Stimulated activated CD4-positive, alpha-beta T cell treated with anti-CD3 and anti-CD28 coated beads, Interleukin-15, amount 100 ng/mL, for 24 hours (primary cell): Measurements from ENCODE around the gene MAML3.
A peak's percentile ranks its signal among the peaks of the same experiment; 100 is the strongest.

Experiments
- DNase-seq: peaks from one replicate; pipeline ENCODE4 v3.0.0-alpha.2; 2020

The MAML3 gene

GRCh38 chr4:139987502-139987850, 166.5 kb downstream of the MAML3 start:
- peak; percentile 27 for DNase-seq

DNA sequence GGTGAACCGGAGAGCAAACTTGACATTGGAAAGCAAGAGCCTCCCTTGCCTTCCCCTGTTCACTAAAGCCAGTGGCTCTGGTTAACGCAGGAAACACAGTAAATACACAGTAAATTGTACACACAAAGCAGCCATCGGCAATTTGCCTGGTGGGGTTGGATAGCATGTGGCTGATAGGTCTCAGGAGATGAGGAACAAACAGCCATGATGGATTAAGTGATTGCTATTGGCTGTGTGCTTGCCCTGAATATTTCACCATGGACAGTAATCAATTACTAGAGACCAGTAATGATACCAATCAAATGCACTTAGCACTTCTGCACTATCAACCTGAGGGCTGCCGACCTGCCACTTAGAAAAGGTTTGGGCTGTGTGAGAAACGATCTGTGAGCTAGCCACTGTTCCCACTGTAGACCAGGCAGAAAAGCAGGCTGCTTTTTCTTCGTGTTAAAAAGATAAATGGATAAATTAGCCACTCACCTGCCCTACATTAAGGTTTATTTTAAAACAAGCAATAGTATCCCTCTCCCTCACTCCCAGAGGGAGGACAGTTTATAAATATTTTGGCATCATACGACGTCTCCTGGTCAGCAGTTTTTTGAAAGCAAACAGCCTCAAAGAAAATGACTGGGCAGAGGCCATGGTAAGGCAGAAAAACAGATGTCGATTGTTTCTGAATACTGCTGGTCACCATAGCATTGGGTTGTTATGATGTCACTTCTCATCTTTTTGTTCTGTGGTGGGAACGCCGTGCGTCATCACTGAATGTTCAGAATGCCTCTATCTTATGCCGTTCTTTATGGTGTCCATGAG, 167.1 kb downstream of the MAML3 start:
- DNase-seq, result no peak

GRCh38 chr4:139986106-139986505, 167.9 kb downstream of the MAML3 start:
- no peak for DNase-seq

- no peak for DNase-seq
Measured at GRCh38 chr4:139985401-139985800, 168.6 kb downstream of the MAML3 start.

DNA sequence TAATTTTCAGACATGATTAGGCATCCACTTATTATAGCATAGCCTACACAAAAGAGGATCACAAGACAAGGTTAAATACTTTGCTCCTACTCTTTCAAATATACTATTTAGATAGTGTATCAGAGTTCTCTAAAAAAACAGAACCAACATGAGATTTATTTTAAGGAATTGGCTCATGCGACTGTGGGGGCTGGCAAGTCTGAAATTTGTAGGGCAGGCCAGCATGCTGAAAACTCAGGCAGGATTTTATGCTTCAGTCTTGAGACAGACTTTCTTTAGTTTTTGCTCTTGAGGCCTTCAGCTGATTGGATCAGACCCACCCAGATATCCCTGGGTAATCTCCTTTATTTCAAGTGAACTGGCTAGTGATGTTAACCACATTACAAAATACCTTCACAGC, 169.5 kb downstream of the MAML3 start:
- DNase-seq, result no peak

- DNase-seq, result peak; percentile 9
Measured at GRCh38 chr4:139978692-139979091, 175.3 kb downstream of the MAML3 start.

- DNase-seq, result no peak
Measured at GRCh38 chr4:139977838-139978609, 176.0 kb downstream of the MAML3 start.

DNA sequence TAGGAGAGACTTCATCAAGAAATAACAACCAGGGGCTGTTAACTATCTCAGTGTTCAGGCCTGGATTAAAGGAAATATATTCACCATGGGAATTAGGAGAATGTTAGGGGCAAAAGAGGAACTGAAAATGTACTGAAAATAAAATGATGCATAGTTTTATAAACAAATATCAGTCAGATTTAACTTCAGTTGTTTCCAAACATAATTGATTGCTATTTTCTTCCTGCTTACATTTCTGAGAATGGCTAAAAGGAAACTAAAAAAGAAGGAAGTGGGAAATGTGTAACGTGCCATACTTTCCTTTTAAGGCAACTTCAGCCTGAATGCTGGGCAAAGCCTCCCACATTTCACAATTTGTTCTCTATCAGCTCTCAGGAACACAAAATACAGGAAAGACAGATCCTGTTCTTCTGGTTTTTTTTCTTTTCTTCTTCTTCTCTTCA, 178.1 kb downstream of the MAML3 start:
- no peak for DNase-seq

DNA sequence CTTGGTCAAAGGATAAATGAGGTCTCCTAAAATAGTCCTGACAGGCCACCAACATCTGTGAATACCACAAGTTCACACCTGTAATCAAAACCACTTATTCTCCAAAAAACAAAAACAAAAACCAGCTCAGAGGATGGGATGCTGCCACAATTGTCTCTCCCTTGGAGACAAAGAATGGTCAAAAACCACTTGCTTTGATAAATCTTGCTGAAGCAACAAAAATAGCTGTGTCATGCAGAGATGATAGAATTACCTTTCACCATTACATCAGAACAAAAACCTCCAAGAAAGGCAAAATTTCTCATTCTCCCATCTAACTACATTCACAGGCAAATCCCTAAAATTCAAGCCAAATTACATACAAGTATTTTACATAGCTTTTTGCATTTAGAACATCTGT, 180.4 kb downstream of the MAML3 start:
- DNase-seq, result no peak

- no peak for DNase-seq
Measured at GRCh38 chr4:139973015-139973414, 181.0 kb downstream of the MAML3 start.

GRCh38 chr4:139972305-139972704, 181.7 kb downstream of the MAML3 start:
- DNase-seq, result no peak

- DNase-seq, result no peak
Measured at GRCh38 chr4:139971111-139971510, 182.9 kb downstream of the MAML3 start.

DNA sequence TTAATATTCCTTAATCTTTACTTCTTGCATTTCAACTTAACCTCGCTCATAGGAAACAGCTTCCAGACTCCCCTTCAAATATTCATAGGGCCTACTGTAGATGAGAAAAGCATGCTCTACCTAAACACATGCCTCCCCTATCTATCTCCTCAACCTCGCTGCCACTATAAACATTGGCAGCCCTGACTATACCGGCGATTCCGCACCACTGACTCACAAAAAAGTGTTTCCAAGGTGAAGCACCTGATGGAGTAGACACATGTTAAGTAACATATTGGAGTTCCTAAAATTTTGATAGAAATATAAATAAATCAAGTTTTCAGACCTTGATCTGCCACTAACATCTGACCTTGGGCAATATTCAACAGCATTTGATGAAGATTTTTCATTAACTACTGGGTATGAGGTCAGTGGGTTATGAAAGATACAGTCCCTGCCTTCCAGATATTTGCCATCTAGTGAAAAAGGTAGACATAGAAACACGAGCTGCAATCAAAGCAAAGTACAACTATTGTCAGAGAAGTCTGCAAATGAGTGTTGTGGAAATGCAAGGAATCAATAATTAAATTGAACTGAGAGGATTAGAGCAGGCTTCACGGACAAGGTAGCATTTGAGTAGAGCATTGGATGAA, 184.2 kb downstream of the MAML3 start:
- DNase-seq, result no peak

DNA sequence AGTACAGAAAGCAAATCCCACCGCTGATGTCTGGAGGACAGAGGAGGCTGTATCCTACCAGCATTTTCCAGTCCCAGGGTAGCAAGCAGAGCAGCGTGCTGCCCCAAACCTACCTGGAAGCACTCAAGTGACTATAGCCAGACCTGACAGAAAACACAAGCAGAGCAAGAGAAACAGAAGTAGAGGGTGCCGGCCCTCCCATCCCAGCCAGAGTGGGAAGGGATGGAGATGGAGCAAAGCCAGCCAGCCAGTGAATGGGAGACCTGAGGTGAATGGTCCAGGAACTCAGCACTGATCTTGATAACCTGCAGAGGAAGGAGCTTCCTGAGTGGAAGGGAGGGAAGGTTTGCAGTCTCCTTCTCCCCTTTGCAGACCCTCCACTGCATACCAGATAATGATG, 185.2 kb downstream of the MAML3 start:
- no peak for DNase-seq

DNA sequence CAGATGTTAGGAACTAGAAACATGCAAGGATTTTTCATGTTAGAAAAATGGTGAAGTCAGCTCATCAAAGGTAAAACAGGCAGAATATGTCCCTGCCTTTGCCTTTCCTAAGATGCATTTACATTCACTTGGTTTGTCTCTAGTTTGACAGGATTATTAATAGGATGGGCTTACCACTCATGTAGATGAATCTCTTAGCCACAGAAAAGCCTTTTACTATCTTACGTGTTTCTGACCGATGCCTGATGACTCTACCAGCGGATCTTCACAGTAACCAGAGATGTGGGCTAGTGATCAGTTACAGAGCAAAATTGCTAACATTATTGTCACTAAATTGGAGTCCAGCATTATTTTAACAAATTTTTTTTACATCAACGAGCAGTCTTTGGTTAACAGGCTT, 187.6 kb downstream of the MAML3 start:
- no peak for DNase-seq

DNA sequence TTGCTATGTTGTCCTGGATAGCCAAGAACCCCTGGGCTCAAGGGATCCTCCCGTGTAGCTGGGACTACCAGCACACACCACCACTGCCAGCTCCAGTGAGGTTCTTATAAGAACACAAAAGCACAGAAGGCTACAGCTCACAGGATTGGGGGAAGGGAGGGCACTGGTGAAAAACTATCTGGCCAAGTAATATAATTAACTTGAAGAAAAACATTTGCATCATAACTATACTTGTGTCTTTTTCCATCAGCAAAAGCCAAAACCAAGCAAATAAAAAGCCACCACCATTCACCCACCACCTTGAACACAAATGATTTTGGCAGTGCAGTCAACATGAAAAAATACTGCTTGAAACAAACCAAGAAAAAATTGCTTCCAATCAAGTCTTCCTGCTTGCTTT, 188.2 kb downstream of the MAML3 start:
- no peak for DNase-seq

- no peak for DNase-seq
Measured at GRCh38 chr4:139963708-139964107, 190.3 kb downstream of the MAML3 start.

DNA sequence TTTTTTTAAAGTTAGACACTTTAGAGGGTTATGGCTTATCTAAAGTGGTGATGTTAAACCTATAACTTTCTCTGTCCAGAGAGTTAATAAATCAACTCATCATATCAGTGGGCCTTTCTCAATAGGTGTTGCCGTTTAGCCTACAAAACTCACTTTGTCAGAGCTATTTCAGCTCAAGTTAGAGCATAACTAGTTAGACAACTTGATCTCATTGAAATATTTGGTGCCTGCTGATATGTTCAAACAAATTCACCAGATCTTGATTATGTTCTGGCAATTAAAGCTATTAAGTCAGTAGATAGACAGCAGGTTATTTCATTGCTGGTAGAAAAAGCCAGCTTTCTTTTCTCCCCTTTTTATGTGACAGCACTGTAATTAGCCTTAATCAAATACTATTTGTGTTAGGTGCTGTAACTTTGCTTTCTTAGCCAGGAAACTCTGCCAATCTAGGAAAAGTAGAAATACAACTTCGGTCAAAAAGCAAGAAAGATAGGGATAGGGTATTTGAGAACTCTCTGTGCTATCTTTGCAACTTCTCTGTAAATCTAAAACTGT, 191.8 kb downstream of the MAML3 start:
- DNase-seq, result no peak

DNA sequence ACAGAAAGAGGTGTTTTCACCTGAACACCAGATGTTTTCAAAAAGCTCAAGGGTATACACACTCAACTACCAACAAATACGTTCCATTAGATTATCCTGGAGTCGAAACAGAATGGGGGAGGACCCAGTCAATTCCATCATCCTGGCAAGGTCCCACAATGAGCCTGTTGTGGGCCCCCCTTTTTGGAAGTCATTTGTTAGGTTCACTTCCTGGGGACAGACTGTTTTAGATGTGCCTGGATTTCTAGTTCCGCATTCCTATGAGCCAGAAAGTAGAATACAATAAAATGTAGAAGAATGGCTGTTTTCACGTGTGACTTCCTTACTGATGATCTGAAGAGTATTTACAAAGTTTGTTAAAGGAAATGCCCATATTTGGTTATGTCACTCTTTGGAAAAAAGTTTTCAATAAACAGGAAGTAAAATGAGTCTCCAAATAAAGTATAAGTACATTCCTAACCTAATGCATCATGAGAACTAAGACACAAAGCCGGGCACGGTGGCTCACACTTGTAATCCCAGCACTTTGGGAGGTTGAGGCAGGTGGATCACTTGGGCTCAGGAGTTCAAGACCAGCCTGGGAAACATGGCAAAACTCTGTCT, 192.5 kb downstream of the MAML3 start:
- no peak for DNase-seq

GRCh38 chr4:139959396-139959795, 194.6 kb downstream of the MAML3 start:
- no peak for DNase-seq

DNA sequence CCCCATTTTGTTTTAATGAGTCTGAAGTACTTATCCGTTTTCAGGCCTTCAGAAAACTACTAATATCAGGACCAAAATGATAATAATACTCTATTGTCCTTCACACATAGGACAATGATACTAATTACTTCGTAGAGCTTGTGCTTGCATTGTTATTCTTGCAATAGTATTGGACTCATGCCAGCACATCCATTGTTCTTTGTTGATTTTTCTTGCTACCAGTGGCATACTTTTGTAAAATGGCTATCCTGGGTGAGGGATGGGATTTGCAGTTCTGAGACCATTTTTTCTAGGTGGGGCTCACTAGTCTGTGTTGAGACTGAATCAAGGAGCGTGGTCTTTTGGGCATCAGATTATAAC, 195.3 kb downstream of the MAML3 start:
- DNase-seq, result no peak

GRCh38 chr4:139957986-139958738, 195.8 kb downstream of the MAML3 start:
- no peak for DNase-seq

- no peak for DNase-seq
Measured at GRCh38 chr4:139957065-139957464, 196.9 kb downstream of the MAML3 start.
